CD4-positive, CD25-positive, alpha-beta regulatory T cell (primary cell): ENCODE data around the gene URB2. TPM values are rescaled to one million over a fixed set of nuclear protein-coding genes. Genes with fewer than 3 reads are reported as not detected.
A peak's percentile ranks its signal among the peaks of the same experiment; 100 is the strongest.
"Not testable (repeated sequence)": the region's sequence is repeated elsewhere in the genome, so short reads cannot be mapped to it uniquely, and the experiment has no call there.

Experiments
- ATAC-seq, 2 donors: fragments of 150-1000 bp; cut with Tn5 transposase; one replicate each; pipeline ENCODE4 v1.10.0; 2021; ENCODE audit warnings: low read depth in 2 of 2, moderate number of reproducible peaks in 2 of 2, moderate library complexity in 1 of 2
- DNase-seq, 3 donors: peaks; one replicate each; pipeline versions ENCODE4 v3.0.0 to v3.0.0-alpha.2; 2012 to 2022; ENCODE audit warnings: mixed read lengths in 1 of 3
- H3K27ac ChIP-seq: one replicate; pipeline ENCODE4 v1.7.0; 2013; ENCODE audit warnings: mild to moderate bottlenecking, low read length; ENCODE audit not compliant: insufficient read depth, poor library complexity, severe bottlenecking
- H3K27me3 ChIP-seq: one replicate; pipeline ENCODE4 v1.7.0; 2013; ENCODE audit warnings: low read length; ENCODE audit not compliant: control insufficient read depth, insufficient read depth
- H3K36me3 ChIP-seq: one replicate; pipeline ENCODE4 v1.7.0; 2013; ENCODE audit warnings: mild to moderate bottlenecking, low read length, moderate library complexity; ENCODE audit not compliant: control insufficient read depth, insufficient read depth
- H3K4me1 ChIP-seq: 2 replicates; pipeline ENCODE4 v1.7.0; 2013; ENCODE audit warnings: mild to moderate bottlenecking, low read length; ENCODE audit not compliant: insufficient read depth, control insufficient read depth, poor library complexity, severe bottlenecking
- H3K4me3 ChIP-seq: one replicate; pipeline ENCODE4 v1.7.0; 2013; ENCODE audit warnings: low read depth, mild to moderate bottlenecking, low read length, moderate library complexity
- H3K9me3 ChIP-seq, 2 experiments: 1 replicate in 1 of 2; 2 replicates in 1 of 2; pipeline ENCODE4 v1.7.0; 2013; ENCODE audit warnings: low read length in 2 of 2, mild to moderate bottlenecking in 1 of 2, moderate library complexity in 1 of 2; ENCODE audit not compliant: control insufficient read depth in 2 of 2
- H3K27ac Mint-ChIP-seq, 3 donors: one replicate each; pipeline ENCODE4 v1.8.0; 2020 to 2022; ENCODE audit warnings: mild to moderate bottlenecking in 3 of 3, mixed read lengths in 3 of 3, moderate library complexity in 2 of 3
- H3K27me3 Mint-ChIP-seq: one replicate; pipeline ENCODE4 v1.8.0; 2022; ENCODE audit warnings: mild to moderate bottlenecking, mixed read lengths
- H3K36me3 Mint-ChIP-seq: one replicate; pipeline ENCODE4 v1.8.0; 2020; ENCODE audit warnings: mixed read lengths
- H3K4me1 Mint-ChIP-seq, 4 donors: one replicate each; pipeline ENCODE4 v1.8.0; 2020 to 2022; ENCODE audit warnings: mixed read lengths in 4 of 4, mild to moderate bottlenecking in 1 of 4
- H3K4me3 Mint-ChIP-seq, 4 donors: one replicate each; pipeline ENCODE4 v1.8.0; 2020 to 2022; ENCODE audit warnings: mild to moderate bottlenecking in 4 of 4, mixed read lengths in 4 of 4, moderate library complexity in 3 of 4
- H3K9me3 Mint-ChIP-seq, 7 donors: one replicate each; pipeline ENCODE4 v1.8.0; 2020 to 2022; ENCODE audit warnings: mixed read lengths in 7 of 7, mild to moderate bottlenecking in 3 of 7, moderate library complexity in 2 of 7
- polyA plus RNA-seq, 4 donors: library from polyadenylated mRNA; unstranded; fragments of 300-500 nt; fragmentation: Illumina TruSeq; gene quantifications; one replicate each; pipeline ENCODE4 v1.2.3, GENCODE V29; 2021
- total RNA-seq: library from RNA; stranded (reverse); gene quantifications from one replicate; pipeline ENCODE4 v1.2.3, GENCODE V29; 2022

The URB2 gene
- total and polyA plus RNA-seq, 5 donors from 2014 or later = 2.9 to 10.4 (median 6.5) TPM

- H3K9me3 ChIP-seq = no peaks in the 10 kb centered on the region
- H3K4me3 Mint-ChIP-seq = no peak overlapping the region
- no peak for ATAC-seq
- H3K27me3 Mint-ChIP-seq = no peaks in the 10 kb centered on the region
- H3K27ac Mint-ChIP-seq = no peak overlapping the region
- H3K4me1 Mint-ChIP-seq = no peaks in the 10 kb centered on the region
- H3K4me1 ChIP-seq = no peaks in the 10 kb centered on the region
- H3K36me3 Mint-ChIP-seq = peaks cover 15% of the 10 kb centered on the region
- peaks cover 28% of the 10 kb centered on the region for H3K36me3 ChIP-seq
- H3K4me3 ChIP-seq = no peak overlapping the region
- no peaks in the 10 kb centered on the region for H3K9me3 Mint-ChIP-seq
- no peaks in the 10 kb centered on the region for H3K27me3 ChIP-seq
- H3K27ac ChIP-seq = no peak overlapping the region
- no peak for DNase-seq
Observed at GRCh38 chr1:229590119-229590518, 35.9 kb upstream of the URB2 start.

- DNase-seq (no peak), ATAC-seq (no peak)
- H3K27ac Mint-ChIP-seq = peak overlapping the region in 1 of 3 donors; percentile 26
- peaks cover 39% of the 10 kb centered on the region for H3K36me3 ChIP-seq
- H3K4me3 Mint-ChIP-seq = no peak overlapping the region
- no peak overlapping the region for H3K27ac ChIP-seq
- H3K9me3 Mint-ChIP-seq = no peaks in the 10 kb centered on the region
- H3K4me1 Mint-ChIP-seq = peaks cover 8 to 11% (median 8%) of the 10 kb centered on the region in 4 donors
- no peak overlapping the region for H3K4me3 ChIP-seq
- H3K27me3 ChIP-seq = no peaks in the 10 kb centered on the region
- H3K4me1 ChIP-seq = no peaks in the 10 kb centered on the region
- peaks cover 21% of the 10 kb centered on the region for H3K36me3 Mint-ChIP-seq
- no peaks in the 10 kb centered on the region for H3K27me3 Mint-ChIP-seq
- no peaks in the 10 kb centered on the region for H3K9me3 ChIP-seq
Observed at GRCh38 chr1:229593800-229594199, 32.2 kb upstream of the URB2 start.

GRCh38 chr1:229594227-229595008, 31.6 kb upstream of the URB2 start:
- no peak overlapping the region for H3K27ac ChIP-seq
- H3K36me3 Mint-ChIP-seq = peaks cover 23% of the 10 kb centered on the region
- peaks cover 39% of the 10 kb centered on the region for H3K36me3 ChIP-seq
- H3K27me3 ChIP-seq = no peaks in the 10 kb centered on the region
- no peak for DNase-seq
- H3K27me3 Mint-ChIP-seq = no peaks in the 10 kb centered on the region
- no peak overlapping the region for H3K27ac Mint-ChIP-seq
- no peak overlapping the region for H3K4me3 ChIP-seq
- no peaks in the 10 kb centered on the region for H3K4me1 ChIP-seq
- no peaks in the 10 kb centered on the region for H3K9me3 Mint-ChIP-seq
- H3K9me3 ChIP-seq = no peaks in the 10 kb centered on the region
- peaks cover 8 to 11% (median 9%) of the 10 kb centered on the region in 4 donors for H3K4me1 Mint-ChIP-seq
- ATAC-seq = no peak
- H3K4me3 Mint-ChIP-seq = no peak overlapping the region

GRCh38 chr1:229595876-229596275, 30.2 kb upstream of the URB2 start:
- not testable (repeated sequence) for H3K27ac Mint-ChIP-seq, H3K9me3 ChIP-seq, H3K4me1 ChIP-seq, H3K4me3 ChIP-seq, H3K27me3 ChIP-seq, H3K4me3 Mint-ChIP-seq, H3K9me3 Mint-ChIP-seq, H3K27ac ChIP-seq, DNase-seq, ATAC-seq, H3K27me3 Mint-ChIP-seq
- peaks cover 27% of the 10 kb centered on the region for H3K36me3 Mint-ChIP-seq
- peaks cover 8 to 13% (median 10%) of the 10 kb centered on the region in 4 donors for H3K4me1 Mint-ChIP-seq
- peaks cover 48% of the 10 kb centered on the region for H3K36me3 ChIP-seq

- Mint-ChIP-seq H3K9me3 (peaks cover 0 to 2% (median 0%) of the 10 kb centered on the region in 7 donors), H3K4me1 (peaks cover 8 to 15% (median 10%) of the 10 kb centered on the region in 4 donors), H3K27me3 (no peaks in the 10 kb centered on the region), H3K27ac (peak overlapping the region in 1 of 3 donors; percentile 45), H3K36me3 (peaks cover 38% of the 10 kb centered on the region), H3K4me3 (no peak overlapping the region)
- peaks cover 56% of the 10 kb centered on the region for H3K36me3 ChIP-seq
- DNase-seq (no peak), ATAC-seq (no peak)
- H3K9me3 ChIP-seq = no peaks in the 10 kb centered on the region
- no peaks in the 10 kb centered on the region for H3K27me3 ChIP-seq
- H3K4me3 ChIP-seq = no peak overlapping the region
- no peak overlapping the region for H3K27ac ChIP-seq
- H3K4me1 ChIP-seq = no peaks in the 10 kb centered on the region
Observed at GRCh38 chr1:229596925-229597699, 28.9 kb upstream of the URB2 start.

GRCh38 chr1:229597877-229598276, 28.2 kb upstream of the URB2 start:
- no peak overlapping the region for H3K27ac ChIP-seq
- Mint-ChIP-seq H3K27ac (peak overlapping the region in 2 of 3 donors; percentile 45 to 78), H3K27me3 (no peaks in the 10 kb centered on the region), H3K4me1 (peaks cover 8 to 18% (median 10%) of the 10 kb centered on the region in 4 donors), H3K9me3 (peaks cover 0 to 2% (median 0%) of the 10 kb centered on the region in 7 donors), H3K36me3 (peaks cover 46% of the 10 kb centered on the region), H3K4me3 (no peak overlapping the region)
- no peaks in the 10 kb centered on the region for H3K4me1 ChIP-seq
- no peaks in the 10 kb centered on the region for H3K9me3 ChIP-seq
- H3K27me3 ChIP-seq = no peaks in the 10 kb centered on the region
- no peak overlapping the region for H3K4me3 ChIP-seq
- ATAC-seq (no peak), DNase-seq (no peak)
- H3K36me3 ChIP-seq = peaks cover 63% of the 10 kb centered on the region

GRCh38 chr1:229599218-229599954, 26.7 kb upstream of the URB2 start:
- no peak overlapping the region for H3K27ac ChIP-seq

More at GRCh38 chr1:229599218-229599954, 26.7 kb upstream of the URB2 start:
- Histone ChIP-seq H3K9me3 (no peaks in the 10 kb centered on the region), H3K4me3 (no peak overlapping the region), H3K36me3 (peaks cover 55% of the 10 kb centered on the region), H3K4me1 (no peaks in the 10 kb centered on the region), H3K27me3 (no peaks in the 10 kb centered on the region)
- Mint-ChIP-seq H3K4me3 (no peak overlapping the region), H3K27ac (no peak overlapping the region), H3K9me3 (peaks cover 0 to 2% (median 0%) of the 10 kb centered on the region in 7 donors), H3K27me3 (no peaks in the 10 kb centered on the region), H3K36me3 (peaks cover 46% of the 10 kb centered on the region), H3K4me1 (peaks cover 8 to 18% (median 10%) of the 10 kb centered on the region in 4 donors)
- ATAC-seq = no peak
- DNase-seq = no peak
